GM20000 (cell line): Measurements from ENCODE around the gene CHST13.

Experiments used
- DNase-seq: peaks from one replicate; pipeline ENCODE4 v3.0.0; 2012; ENCODE audit warnings: low spot score
- CTCF ChIP-seq: IDR thresholded peaks from 2 replicates; pipeline ENCODE4 v1.5.1; 2012; ENCODE audit warnings: mild to moderate bottlenecking, control low read depth; ENCODE audit errors: extremely low read depth, missing control alignments

The CHST13 gene

GRCh38 chr3:126484662-126485061 lies 39.3 kb upstream of the CHST13 start:
- no peak for TF ChIP-seq CTCF
- no peak for DNase-seq

GRCh38 chr3:126485176-126485897 lies 38.6 kb upstream of the CHST13 start:
- no peak for DNase-seq
- TF ChIP-seq CTCF = no peak

- DNase-seq = no peak
- TF ChIP-seq CTCF = no peak
These were observed 38.0 kb upstream of the CHST13 start for GRCh38 chr3:126485956-126486355.

GRCh38 chr3:126486360-126486847 lies 37.6 kb upstream of the CHST13 start:
- TF ChIP-seq CTCF = no peak
- DNase-seq = no peak

GRCh38 chr3:126487151-126487771 lies 36.7 kb upstream of the CHST13 start:
- no peak for DNase-seq
- no peak for TF ChIP-seq CTCF

GRCh38 chr3:126488185-126488584 lies 35.8 kb upstream of the CHST13 start:
- no peak for DNase-seq
- TF ChIP-seq CTCF = no peak

GRCh38 chr3:126488886-126489569 lies 34.9 kb upstream of the CHST13 start:
- no peak for DNase-seq
- no peak for TF ChIP-seq CTCF
